Activated T-helper 2 cell treated with anti-CD3 and anti-CD28 coated beads, Interferon-gamma antibody, Interleukin-2, Interleukin-4, amounts not matched to agents 10 μg/mL and 5 μg/mL and 100 μg/mL, durations not matched to agents 14 hours and 24 hours and 36 hours (primary cell): ENCODE data around the gene CCDC187. TPM values are rescaled to one million over a fixed set of nuclear protein-coding genes. Genes with fewer than 3 reads are reported as not detected.

ENCODE experiments used
- DNase-seq: peaks from one replicate; pipeline ENCODE4 v3.0.0; 2021; ENCODE audit warnings: low spot score
- H3K27ac Mint-ChIP-seq: one replicate; pipeline ENCODE4 v1.8.0; 2021; ENCODE audit warnings: mixed read lengths
- H3K27me3 Mint-ChIP-seq: one replicate; pipeline ENCODE4 v1.8.0; 2021; ENCODE audit warnings: low read depth, mixed read lengths
- H3K36me3 Mint-ChIP-seq: one replicate; pipeline ENCODE4 v1.8.0; 2021; ENCODE audit warnings: low read depth, mixed read lengths
- H3K4me1 Mint-ChIP-seq: one replicate; pipeline ENCODE4 v1.8.0; 2021; ENCODE audit warnings: low read depth, mixed read lengths
- H3K4me3 Mint-ChIP-seq: one replicate; pipeline ENCODE4 v1.8.0; 2021; ENCODE audit warnings: low read depth, mild to moderate bottlenecking, moderate library complexity, mixed read lengths
- H3K9me3 Mint-ChIP-seq: one replicate; pipeline ENCODE4 v1.8.0; 2021; ENCODE audit warnings: mixed read lengths
- intact Hi-C: fragments of 100-400 bp; cut with micrococcal nuclease; formaldehyde crosslinking; loops from one replicate; pipeline ENCODE4 v1.15.1; 2023
- total RNA-seq: library from RNA; stranded (reverse); gene quantifications from 2 replicates; pipeline ENCODE4 v1.2.3, GENCODE V29; 2022

CCDC187 gene
- total RNA-seq, 1 donor from 2014 or later, result not detected

- H3K27me3 Mint-ChIP-seq, result no peaks in the 10 kb centered on the region
- H3K9me3 Mint-ChIP-seq, result no peaks in the 10 kb centered on the region
- H3K36me3 Mint-ChIP-seq, result peaks cover 68% of the 10 kb centered on the region
- H3K4me1 Mint-ChIP-seq, result peaks cover 5% of the 10 kb centered on the region
- no peak overlapping the region for H3K4me3 Mint-ChIP-seq
- intact Hi-C loops, result no loop called here
- no peak overlapping the region for H3K27ac Mint-ChIP-seq
- DNase-seq, result no peak
Observed at GRCh38 chr9:136218673-136219072, 85.2 kb downstream of the CCDC187 start.

- Mint-ChIP-seq H3K27me3 (no peaks in the 10 kb centered on the region), H3K27ac (no peak overlapping the region), H3K4me3 (no peak overlapping the region), H3K4me1 (peaks cover 5% of the 10 kb centered on the region), H3K9me3 (no peaks in the 10 kb centered on the region), H3K36me3 (peaks cover 68% of the 10 kb centered on the region)
- no peak for DNase-seq
- intact Hi-C loops, result no loop called here
Observed at GRCh38 chr9:136218271-136218670, 85.6 kb downstream of the CCDC187 start.

DNA sequence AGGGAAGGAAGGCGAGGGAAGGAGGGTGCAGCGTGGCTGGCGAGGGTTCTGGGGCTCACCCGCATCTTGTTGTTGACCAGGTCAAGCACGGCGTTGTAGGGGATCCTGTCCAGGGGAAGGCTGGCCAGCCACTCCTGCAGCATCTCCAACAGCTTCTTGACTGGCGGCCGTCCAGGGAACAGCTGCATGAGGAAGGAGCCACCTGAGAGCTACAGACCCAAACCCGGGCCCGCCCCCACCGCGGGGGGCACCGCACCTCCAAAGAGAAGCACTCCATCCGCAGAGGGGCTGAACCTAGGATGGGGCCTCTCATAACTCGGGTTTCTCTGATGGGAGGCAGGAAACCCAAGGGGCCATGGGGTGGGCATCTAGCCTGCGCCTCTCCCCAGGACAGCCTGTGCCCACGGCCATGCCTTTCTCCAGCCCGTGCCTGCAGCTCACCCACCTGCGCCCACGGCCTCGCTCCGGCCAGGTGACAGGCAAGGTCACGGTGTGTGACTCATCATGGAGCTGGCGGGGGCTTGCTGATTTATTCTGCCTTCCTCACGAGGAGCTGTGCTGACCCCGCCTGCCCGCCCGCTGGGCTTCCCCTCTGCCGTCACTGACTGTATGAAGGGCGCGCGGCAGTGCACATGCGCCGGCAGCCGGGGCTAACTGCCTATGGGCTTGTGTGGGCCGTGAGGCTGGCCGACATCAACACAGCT lies 87.2 kb downstream of the CCDC187 start:
- Mint-ChIP-seq H3K4me3 (no peak overlapping the region), H3K27ac (no peak overlapping the region), H3K9me3 (no peaks in the 10 kb centered on the region), H3K36me3 (peaks cover 70% of the 10 kb centered on the region), H3K27me3 (no peaks in the 10 kb centered on the region), H3K4me1 (peaks cover 5% of the 10 kb centered on the region)
- intact Hi-C loops, result no loop called here
- DNase-seq, result no peak

- Mint-ChIP-seq H3K4me1 (no peaks in the 10 kb centered on the region), H3K4me3 (no peak overlapping the region), H3K27me3 (no peaks in the 10 kb centered on the region), H3K27ac (no peak overlapping the region), H3K9me3 (no peaks in the 10 kb centered on the region), H3K36me3 (peaks cover 53% of the 10 kb centered on the region)
- intact Hi-C loops, result no loop called here
- no peak for DNase-seq
Observed at GRCh38 chr9:136213733-136214132, 90.2 kb downstream of the CCDC187 start.

DNA sequence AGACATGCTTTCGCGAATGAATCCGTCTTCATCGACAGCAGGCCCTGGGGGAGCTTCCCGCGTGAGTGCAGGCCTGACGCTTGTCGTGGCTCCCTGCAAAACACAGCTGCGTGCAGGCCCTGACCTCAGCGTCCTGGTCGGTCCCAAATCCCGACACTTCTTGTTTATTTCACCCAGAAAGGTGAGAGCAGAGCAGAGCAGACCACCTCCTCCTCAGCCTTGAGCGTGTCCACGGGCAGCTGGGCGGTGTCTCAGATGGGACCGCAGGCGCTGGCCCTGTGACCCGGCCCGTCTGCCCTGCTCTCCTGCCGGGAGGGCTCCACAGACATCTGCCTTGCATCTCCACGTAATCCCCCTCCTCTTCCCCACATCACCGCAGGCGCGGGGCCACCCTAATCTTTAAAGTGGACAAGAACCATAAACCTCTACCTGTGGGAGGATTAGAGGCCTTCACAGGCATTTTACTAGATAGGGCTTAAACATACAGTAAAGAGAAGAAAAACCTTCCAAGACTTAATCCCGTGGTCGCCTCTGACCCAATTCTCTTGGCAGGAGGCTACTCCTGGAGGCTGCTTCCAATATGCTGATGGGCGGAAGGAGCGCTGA lies 91.4 kb downstream of the CCDC187 start:
- Mint-ChIP-seq H3K27me3 (no peaks in the 10 kb centered on the region), H3K4me3 (no peak overlapping the region), H3K36me3 (peaks cover 48% of the 10 kb centered on the region), H3K4me1 (no peaks in the 10 kb centered on the region), H3K9me3 (no peaks in the 10 kb centered on the region), H3K27ac (no peak overlapping the region)
- DNase-seq, result no peak
- intact Hi-C loops, result no loop called here

DNA sequence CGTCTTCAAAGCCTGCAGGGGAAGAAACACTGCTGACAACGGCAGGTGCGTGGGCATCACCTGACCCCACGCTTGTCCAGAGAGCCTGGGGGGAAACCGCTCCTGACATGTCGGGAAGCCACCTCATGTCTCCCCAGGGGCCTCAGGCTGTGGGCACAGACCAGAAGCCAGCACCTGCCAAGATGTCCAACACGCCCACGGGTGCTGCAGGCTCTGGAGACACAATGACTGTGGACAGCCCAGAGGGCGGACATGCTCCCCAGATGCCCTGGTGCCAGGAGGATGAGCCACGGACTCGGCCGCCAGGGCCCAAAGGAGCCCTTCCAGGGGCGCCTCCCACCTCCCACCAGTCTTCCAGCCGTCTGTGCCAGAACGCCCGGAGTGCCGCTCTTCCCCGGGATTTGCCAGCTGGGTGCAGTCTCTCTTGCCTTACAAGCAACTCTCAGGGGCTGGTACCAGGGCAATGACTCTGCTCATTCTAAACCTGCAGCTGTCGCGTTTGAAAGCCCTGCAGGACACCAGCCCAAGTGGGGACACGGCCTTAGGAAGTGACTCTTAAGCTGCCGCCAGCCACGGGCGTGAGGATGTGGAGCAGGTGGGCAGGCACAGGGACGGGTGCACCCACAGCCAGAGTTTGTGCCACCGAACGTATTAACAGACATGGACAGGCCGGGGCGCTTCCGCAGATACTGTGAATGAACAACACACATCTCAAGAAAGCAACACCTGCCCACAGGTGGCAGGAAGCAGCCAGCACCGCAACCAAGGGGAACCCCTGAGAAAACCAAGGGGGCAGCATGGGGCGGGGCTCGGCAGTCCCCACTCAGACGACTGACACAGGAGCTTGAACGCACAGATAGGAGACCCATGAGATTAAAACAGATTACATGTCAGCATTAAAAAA lies 92.2 kb downstream of the CCDC187 start:
- intact Hi-C loops, result no loop called here
- H3K36me3 Mint-ChIP-seq, result peaks cover 54% of the 10 kb centered on the region
- no peak overlapping the region for H3K4me3 Mint-ChIP-seq
- no peak overlapping the region for H3K27ac Mint-ChIP-seq
- H3K9me3 Mint-ChIP-seq, result no peaks in the 10 kb centered on the region
- DNase-seq, result no peak
- H3K4me1 Mint-ChIP-seq, result no peaks in the 10 kb centered on the region
- H3K27me3 Mint-ChIP-seq, result no peaks in the 10 kb centered on the region

DNA sequence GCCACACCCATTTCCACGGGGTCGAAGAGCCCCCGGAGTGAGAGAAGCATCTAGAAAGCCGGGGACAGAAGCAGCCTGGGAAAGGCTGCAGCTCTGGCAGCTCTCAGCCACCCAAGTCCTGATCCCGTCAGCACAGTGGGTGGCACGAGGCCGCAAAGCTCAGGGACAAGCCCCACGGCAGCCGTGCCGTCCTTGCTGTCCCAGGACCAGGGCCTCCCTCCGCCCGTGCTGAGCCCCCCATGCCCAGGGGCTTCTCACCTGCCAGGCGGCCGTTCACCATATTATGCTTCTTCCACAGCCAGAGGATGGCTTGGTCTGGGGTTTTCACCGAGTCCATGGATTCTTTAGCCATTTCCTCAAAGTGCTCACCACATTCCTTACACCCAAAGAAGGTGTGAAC lies 92.9 kb downstream of the CCDC187 start:
- intact Hi-C loops, result no loop called here
- Mint-ChIP-seq H3K4me1 (no peaks in the 10 kb centered on the region), H3K27ac (no peak overlapping the region), H3K27me3 (peaks cover 2% of the 10 kb centered on the region), H3K4me3 (no peak overlapping the region), H3K36me3 (peaks cover 56% of the 10 kb centered on the region), H3K9me3 (no peaks in the 10 kb centered on the region)
- DNase-seq, result no peak

GRCh38 chr9:136210276-136210675 lies 93.6 kb downstream of the CCDC187 start:
- Mint-ChIP-seq H3K4me3 (no peak overlapping the region), H3K9me3 (no peaks in the 10 kb centered on the region), H3K36me3 (peaks cover 50% of the 10 kb centered on the region), H3K27me3 (peaks cover 2% of the 10 kb centered on the region), H3K4me1 (no peaks in the 10 kb centered on the region), H3K27ac (no peak overlapping the region)
- intact Hi-C loops, result no loop called here
- DNase-seq, result no peak

DNA sequence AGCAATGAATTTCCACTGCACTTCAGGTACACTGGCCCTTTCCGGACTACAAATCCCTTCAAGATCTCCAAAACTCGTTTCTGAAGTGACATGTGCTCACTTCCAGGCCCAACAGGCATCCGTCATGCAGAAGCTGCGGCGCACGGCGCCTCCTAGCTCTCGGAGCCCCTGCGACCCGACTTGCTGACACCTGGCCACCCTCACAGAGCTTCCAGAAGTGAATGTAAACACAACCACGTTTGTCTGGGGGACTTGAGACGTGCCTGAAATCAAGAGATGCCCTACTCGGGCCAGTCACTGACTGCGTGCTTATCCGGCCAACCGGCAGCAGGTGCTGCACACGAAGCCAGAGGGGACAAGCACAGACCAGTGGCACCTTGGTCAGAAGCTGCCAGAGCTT lies 94.1 kb downstream of the CCDC187 start:
- Mint-ChIP-seq H3K36me3 (peaks cover 45% of the 10 kb centered on the region), H3K4me1 (no peaks in the 10 kb centered on the region), H3K27me3 (peaks cover 2% of the 10 kb centered on the region), H3K9me3 (no peaks in the 10 kb centered on the region), H3K4me3 (no peak overlapping the region), H3K27ac (no peak overlapping the region)
- no peak for DNase-seq
- intact Hi-C loops, result no loop called here

DNA sequence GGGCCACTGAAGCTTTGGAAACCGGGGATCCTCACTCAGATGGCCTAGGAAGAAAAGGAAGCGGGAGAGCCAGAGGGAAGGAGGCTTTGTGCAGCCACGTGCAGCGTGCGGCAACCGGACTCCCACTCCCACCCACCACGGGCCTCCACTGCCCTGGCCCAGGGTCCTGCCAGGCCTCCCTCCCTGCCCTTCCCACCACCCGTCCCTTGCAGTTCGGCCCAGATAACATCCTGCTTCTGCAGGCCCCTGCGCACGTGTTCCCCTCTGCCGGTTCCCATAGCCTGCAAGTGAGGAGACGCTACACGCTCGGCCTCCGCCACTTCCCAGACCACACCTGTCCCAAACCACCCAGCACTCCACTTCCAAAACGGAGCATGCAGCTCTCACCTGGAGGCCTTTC lies 94.7 kb downstream of the CCDC187 start:
- H3K9me3 Mint-ChIP-seq, result no peaks in the 10 kb centered on the region
- H3K27me3 Mint-ChIP-seq, result peaks cover 5% of the 10 kb centered on the region
- DNase-seq, result no peak
- no peaks in the 10 kb centered on the region for H3K4me1 Mint-ChIP-seq
- intact Hi-C loops, result no loop called here
- no peak overlapping the region for H3K4me3 Mint-ChIP-seq
- peaks cover 40% of the 10 kb centered on the region for H3K36me3 Mint-ChIP-seq
- no peak overlapping the region for H3K27ac Mint-ChIP-seq

DNA sequence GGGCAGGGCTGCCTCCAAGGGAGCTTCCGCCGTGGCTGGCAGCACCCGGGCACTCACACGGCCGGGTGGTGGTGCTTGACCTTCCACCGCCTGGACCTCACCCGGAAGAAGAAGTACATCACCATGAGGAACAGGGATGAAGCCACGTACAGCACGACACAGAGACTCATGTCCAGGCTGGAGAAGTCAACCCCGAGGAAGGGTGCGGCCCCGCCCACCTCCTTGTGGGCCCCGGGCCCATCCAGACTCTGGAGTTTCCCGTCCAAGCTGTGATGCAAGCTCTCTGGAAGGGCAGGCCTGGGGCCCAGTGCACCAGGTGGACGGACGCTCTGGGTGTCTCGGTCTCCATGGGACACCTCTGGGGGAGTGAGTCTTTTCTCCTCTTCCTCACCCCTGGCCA lies 95.2 kb downstream of the CCDC187 start:
- intact Hi-C loops, result no loop called here
- no peaks in the 10 kb centered on the region for H3K4me1 Mint-ChIP-seq
- H3K4me3 Mint-ChIP-seq, result no peak overlapping the region
- H3K27me3 Mint-ChIP-seq, result peaks cover 11% of the 10 kb centered on the region
- no peak overlapping the region for H3K27ac Mint-ChIP-seq
- DNase-seq, result no peak
- peaks cover 34% of the 10 kb centered on the region for H3K36me3 Mint-ChIP-seq
- no peaks in the 10 kb centered on the region for H3K9me3 Mint-ChIP-seq

DNA sequence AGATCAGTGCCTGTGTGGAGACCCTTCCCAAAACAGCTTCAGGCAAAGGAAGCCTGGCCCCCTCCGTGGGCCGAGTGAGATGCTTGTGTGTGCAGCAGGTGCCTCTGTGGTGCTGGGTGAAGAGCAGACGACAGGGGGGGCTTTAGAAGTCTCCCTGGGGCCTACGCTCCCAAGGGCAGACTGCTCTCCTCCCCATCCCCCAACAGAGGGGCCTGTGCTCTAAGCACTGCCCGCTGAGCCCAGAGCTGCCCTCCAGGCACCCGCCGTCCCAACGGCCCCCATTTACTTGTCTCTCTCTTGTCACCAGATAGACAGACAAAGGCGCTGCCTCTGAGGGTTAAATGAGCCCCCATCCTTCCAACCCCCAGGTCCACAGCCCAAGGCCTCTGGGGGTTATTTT lies 96.3 kb downstream of the CCDC187 start:
- Mint-ChIP-seq H3K4me1 (no peaks in the 10 kb centered on the region), H3K27me3 (peaks cover 15% of the 10 kb centered on the region), H3K36me3 (peaks cover 24% of the 10 kb centered on the region), H3K4me3 (no peak overlapping the region), H3K27ac (no peak overlapping the region), H3K9me3 (no peaks in the 10 kb centered on the region)
- no peak for DNase-seq
- intact Hi-C loops, result no loop called here
